SHP77 treated with DMSO at 0.1 percent for 48 hours (cell line): ENCODE measurements around the gene SIGLEC12.

ENCODE experiments used
- DNase-seq: peaks from one replicate; lab custom pipeline; 2025; lab: John Stamatoyannopoulos, UW

The SIGLEC12 gene

DNA sequence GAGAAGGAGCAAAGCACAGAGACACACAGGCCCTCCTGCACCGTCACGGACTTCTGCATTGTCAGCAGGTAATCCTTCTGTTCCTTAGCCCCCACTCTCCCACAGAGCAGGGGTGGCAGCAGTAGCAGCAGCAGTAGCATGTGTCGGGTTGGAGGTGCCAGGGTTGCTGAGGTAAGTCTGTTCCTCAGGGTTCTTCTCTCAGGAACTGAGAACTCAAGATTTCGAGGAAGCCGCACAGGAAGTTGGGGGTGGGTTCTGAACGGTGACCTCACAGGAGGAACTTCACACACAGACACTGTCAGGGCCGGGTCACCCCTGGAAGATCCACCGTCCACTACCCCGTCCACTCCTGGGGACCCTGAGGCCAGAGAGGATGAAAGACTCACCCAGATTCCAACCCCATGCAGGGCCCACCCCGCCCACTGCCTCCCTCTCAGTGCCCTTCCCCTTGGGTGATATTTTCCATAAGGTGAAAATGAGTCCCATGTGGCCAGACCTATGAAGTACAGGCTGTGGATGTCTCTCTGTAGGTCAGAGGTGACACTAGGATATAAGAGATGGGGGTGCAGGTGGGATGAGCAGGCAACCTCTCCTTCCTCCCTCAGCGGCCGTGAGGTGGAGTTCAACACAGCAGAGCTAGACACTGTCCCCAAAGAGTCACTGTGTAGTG, at the start of gene SIGLEC12:
TSS of gene SIGLEC12 (minus strand) at position 207 of the 670 bp plus-strand sequence. CDS start at position 140, 67 bp downstream.
- no peak for DNase-seq

DNA sequence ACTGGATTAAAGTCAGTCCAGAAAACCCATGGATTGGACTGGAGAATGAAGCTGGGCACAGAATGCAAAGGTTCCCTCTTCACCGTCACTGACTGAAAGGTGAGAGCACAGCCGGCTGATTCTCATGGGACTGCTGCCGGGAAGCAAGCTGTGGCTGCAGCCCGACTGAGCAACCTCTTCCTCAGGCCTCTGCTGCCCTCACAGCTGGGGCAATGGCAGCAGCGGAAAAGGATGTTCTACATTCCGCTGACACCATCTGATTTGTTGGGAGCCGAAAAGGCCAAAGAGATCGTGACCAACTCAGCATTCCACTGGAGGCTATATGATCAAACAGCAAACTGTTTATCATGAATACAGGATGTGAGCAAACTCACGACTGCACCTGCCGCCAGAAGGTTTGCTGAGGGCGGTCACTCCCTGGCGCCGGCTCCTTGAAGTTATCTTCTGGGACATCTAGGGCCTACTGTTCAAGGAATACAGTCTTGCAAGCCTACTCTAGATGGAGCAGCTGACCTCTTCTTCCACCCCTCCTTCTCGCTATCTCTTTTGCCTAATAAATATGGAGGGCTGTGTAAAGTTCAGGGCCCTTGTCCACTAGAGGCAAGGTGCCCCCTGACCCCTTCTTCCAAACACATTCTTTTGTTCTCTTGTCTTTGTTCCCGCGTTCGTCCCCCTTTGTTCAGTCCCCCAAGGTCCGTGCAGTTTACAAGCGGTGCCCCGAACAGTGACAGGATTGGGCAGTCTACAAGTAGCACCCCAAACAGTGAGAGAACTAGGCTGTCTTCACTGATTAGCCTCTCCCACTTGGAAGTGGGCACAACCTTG, 49.5 kb upstream of the SIGLEC12 start:
- no peak for DNase-seq

DNA sequence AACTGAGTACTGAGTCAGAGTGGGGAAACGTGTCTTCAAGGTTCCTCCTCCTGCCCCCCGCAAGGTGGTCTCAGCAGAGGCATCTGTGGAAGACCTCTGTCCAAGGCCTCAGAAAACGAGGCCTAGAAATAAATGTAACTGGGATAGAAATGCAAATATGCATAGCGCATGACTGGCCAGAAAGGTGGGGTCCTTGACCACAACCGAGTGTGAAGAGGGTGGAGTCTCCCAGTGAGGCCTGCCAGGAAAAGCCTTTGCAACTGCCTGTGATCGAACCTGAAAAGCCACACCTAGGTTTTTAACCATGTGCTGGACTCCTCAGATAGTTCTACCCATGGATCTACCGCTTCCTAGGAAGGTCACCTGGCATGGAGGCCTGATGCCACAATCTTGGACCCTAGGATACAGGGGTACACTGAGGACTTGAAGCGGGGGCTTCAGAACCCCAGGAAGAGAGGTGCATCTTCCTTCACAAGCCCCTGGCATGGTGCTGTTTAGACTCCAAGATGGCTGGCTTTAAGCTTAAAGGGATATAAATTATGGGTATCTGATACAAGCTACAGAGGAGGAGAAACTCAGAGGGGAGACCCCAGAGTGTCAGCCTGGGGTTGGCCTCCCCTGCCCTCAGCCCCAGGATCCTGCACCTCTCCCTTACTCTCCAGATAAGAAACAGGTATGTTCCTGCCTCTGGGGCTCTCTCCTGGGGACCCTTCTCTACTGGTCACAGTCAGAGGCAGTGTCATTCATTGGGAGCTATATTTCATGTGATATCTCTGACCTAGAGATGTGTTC, 48.1 kb upstream of the SIGLEC12 start:
- no peak for DNase-seq

DNA sequence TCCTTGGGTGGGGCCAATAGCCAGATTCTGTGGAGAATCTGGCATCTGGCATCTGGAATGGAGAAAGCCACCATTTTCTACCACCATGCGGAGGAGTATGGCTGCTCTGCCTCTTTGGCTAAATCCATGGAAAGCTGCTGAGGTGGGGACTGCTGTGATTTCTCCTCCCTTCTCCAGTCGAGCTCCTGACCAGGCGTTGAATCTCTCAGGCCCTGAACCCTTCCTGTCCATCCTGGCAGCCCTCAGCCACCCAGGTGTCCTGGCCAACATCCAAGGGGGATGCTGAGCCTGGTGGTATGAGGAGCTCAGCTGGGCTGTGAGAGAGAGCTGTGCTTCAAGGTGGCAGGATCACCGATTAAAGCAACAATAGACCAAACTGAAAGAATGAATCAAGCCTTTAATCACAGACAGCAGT, 47.3 kb upstream of the SIGLEC12 start:
- no peak for DNase-seq

DNA sequence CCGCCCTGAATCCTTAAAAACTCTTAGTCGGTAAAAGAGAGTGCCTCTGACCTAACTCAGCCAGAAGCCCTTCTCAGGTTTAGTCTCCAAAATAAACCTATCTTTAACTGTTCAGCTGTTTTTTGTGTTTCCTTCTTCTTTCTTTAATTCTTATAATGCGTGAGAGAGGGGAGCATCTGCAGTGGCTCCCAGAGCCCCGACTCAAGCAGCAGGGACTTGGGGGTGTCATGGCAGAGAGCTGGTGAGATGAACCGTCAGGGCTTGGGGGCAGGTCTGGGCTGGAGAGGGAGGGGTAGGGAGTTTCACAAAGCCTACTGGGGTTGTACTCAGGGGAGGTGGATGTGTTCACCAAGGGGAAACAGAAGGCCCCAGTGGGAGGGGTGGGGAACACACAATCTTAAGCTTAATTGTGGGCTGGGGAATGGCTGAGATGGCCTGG, 46.6 kb upstream of the SIGLEC12 start:
- DNase-seq, result no peak

DNA sequence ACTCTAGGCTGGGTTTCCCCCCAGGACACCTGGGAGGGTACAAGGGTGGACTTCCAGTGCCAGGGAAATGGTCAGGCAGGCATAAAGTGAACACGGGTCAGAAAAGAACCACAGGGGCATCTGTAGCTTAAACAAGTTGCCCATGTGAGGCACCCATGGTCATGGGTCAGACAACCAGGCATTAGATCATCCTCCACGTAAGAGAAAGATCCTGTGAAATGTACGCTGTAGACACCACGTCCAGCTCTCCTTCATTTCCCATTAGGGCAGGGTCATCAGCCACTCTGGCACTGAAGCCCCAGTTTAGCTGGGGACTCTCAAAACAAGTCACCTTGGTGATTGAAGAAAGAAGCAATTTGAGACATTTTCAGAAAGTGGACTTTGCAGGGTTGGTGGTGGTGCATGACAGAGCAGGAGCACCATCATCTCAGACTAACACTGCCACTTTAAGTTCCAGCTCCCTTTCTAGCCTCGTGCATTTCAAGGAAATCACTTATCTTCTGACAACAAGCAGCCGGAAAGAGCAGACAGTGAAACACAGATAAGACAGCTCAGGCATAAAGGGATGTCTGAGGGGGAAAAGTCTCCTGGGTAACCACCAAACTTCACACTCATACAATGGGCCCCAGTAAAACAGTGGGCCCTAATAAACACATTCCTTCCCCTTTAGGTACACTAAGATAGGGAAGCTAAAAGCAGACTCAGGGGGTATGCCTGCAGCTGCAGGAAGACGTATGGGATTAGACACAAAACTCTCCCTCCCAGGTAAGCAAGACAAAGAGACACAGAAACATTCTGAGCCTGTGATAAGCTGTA, 46.0 kb upstream of the SIGLEC12 start:
- no peak for DNase-seq

DNA sequence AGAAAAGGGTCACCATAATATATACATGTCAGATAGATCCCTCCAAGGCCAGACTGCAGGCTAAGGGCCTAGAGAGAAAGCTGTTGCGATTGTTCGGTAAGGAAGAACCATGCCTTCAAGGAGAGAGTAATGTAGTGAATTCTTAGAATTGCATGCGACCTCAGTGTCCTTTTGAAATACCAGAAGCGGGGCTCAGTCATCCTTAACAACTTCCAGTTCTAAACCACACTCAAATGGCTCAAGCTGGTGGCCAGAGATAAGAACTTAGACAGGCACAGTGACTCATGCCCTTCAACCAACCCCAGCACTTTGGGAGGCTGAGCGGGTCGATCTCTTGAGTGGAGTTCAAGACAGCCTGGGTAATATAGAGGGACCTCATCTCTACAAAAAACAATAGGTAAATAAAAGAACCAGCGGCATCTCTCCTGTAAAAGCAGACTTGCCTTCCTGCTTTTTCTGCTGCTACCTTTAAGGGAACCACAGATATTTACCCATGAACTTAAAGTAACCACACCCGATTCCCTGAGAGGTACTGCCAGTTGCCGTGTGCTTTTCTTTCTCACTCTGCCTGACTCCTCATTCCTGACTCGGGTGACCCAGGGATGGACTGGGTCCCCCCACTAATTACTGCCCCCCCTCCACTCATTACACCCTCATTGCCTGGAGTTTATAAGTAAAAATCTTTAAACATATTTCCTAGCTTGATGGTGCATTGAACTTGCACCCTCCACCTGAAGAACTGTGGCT, 45.2 kb upstream of the SIGLEC12 start:
- DNase-seq, result no peak

DNA sequence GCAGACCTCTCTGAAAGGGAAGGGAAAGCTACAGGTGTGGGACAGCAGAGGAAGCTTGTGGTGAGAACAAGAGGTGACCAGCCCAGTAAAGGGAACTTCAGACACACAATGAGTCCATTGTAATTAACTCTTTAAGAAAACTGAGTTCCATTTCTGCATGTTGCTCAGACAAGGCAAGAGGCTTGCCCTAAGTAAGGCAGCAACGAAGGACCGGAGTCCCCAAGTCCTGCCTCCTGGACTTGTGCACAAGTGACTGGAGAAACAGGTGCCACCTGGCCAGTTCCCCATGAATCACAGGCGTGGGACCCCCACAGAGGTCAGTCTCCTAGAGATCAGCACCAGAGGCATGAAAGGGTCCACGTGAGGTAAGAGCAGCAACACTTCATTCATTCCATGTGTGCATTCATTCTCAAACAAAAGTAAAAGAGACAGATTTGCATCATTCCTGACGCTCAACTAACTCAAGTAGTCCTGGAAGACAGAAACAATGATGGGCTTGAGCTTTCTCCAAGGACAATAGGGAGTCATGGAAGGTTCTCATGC, 44.6 kb upstream of the SIGLEC12 start:
- no peak for DNase-seq

DNA sequence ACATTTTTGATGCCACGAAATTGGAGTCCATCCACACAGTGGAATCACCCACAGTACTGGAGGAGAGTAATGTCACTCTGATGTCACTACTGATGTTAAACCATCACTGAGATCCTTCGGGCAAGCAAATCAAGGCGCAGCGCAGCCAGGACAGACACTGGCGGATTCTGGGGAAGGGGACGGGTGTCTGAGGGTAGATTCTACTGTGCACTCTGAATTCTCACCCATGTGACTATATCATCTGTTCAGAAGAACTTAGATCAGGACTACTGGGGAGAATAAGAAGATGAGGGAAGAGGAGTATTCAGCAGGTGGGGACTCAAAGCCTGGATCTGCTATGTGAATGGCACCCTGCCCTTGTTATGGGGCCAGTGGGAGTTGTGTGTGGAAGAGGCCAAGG, 42.4 kb upstream of the SIGLEC12 start:
- no peak for DNase-seq

DNA sequence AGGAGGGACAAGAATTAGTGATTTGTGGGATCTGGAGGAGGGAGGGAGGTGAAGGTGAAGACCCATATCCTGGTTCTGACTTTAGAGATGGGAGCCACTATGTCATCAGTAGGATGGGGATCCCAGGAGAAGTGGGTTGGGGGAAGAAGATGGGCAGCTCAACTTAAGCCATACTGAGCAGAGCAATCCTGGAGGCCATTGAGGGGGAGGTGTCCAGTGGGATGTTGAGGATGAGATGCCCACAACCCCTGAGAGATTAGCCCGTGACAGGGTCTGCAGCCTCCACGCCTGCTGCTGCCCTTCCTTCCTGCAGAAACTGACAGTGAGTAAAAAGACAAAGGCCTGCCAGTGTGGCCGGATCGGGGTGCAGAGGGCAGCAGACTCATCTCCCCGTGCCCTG, 41.1 kb upstream of the SIGLEC12 start:
- DNase-seq, result no peak

DNA sequence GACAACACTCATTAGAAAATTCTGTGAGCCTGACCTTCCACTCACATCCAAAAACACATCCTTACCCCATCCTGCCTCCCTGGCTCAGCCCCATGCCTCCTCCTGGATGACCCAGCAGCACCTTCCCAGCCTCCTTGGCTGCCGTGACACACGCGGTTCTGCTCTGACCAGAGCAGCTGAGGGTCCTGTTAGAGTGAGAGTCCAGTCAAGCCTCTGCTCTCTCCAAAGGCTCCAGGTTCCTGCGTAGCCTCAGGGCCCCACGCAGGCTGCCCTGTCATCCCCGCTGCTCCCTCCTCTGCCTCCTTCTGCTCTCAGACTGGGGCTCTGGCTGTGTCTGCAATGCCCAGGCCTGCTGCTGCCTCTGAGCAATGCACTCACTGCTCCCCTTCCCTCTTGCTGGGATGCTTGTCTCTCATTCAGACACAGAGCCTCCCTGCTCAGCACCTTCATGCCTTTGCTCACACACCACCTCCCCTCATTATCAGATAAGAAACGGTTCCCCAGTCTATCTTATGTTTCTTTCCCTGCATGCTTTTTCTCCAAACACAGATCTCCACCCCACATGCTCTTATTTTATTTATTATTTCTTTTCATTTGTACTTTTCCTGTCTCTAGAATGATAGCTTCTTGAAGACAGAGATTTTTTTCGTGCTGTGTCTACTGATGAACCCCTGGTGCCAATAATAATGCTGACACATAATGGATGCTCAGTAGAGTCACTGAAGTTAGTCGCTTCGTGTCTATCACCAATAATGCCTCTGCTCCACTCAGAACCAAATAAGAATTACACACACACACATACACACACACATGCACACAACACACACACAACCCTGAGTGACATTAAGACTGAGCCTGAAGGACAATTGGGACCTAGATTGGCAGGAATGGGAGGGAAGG, 40.1 kb upstream of the SIGLEC12 start:
- DNase-seq, result no peak

DNA sequence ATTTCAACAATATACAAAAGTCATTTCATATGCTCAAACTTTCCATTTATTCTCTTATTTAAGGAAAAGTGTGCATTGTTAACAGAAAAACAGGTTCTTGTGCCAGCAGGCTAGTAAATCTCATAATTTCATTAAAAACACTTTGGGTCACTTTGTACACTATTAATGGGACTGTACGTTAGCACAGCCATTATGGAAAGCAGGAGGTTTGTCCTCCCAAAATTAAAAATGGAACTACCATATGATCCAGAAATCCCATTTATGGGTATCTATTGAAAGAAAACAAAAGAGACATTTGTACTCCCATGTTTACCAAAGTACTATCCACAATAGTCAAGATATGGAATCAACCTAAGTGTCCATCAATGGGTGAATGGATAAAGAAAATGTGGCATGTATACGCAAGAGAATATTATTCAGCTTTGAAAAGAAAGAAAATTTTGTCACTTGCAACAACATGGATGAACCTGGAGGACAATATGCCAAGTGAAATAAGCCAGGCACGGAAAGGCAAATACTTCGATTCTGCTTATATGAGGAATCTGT, 38.3 kb upstream of the SIGLEC12 start:
- DNase-seq, result no peak

DNA sequence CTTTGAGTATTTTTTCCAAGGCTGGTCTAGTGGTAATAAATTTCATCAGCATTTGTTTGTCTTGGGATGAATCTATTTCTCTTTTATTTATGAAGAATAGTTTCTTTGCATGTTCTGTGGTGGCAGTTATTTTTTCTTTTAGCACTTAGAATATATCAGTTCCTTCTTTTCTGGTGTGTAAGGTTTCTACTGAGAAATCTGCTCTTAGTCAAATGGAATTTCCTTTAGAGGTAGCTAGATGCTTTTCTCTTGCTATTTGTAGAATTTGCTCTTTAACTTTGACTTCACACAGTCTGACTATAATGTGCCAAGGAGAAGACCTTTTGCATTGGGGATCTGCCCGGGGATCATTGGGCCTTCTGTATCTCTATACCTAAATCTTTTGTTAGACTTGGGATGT, 33.9 kb upstream of the SIGLEC12 start:
- no peak for DNase-seq

DNA sequence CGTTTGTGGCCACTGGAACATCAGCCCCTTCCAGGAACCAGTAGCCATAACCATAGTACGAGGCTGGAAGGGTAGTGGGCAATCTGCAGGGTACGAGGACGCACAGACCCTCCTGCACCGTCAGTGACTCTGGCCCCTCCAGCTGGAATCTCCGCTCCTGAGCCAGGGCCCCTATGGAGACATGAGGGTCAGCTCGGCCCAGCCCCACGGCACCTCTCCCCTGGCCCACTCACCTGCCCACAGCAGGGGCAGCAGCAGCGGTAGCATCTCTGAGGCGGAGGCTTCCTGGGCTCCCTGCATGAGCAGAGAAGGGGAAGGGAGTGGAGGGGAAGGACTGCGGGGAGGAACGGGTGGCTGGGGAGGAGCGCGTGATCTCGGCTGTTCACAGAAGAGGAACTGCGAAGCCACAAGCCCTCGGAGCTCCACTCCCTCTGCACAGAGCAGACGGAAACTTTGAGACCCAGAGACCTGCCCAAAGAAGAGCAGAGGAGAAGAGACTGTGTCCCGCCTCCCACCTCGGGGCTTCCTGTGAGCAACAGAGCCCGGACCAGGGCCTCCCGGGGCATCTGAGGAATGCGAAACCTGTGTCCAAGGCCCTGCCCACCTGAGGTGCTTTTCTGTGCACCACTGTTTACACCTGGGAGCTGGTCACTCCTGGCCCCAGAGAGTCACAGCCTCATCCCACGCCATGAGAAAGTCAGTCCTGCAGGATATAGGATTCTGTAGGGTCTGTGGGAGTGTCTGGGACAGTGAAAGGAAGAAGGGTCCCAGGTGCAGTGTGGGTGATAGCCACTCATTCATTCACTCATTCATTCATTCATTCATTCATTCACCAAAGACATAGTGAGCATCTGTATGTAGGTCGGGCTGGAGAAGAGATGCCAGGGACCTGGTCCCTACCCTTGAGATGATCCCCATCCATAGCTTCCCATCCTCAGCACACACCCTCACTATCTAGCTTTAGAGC, 30.0 kb upstream of the SIGLEC12 start, which contains the start of gene SIGLEC6:
TSS of gene SIGLEC6 (minus strand) at position 322 of the 967 bp plus-strand sequence. CDS start at position 300, 22 bp downstream.
- no peak for DNase-seq

DNA sequence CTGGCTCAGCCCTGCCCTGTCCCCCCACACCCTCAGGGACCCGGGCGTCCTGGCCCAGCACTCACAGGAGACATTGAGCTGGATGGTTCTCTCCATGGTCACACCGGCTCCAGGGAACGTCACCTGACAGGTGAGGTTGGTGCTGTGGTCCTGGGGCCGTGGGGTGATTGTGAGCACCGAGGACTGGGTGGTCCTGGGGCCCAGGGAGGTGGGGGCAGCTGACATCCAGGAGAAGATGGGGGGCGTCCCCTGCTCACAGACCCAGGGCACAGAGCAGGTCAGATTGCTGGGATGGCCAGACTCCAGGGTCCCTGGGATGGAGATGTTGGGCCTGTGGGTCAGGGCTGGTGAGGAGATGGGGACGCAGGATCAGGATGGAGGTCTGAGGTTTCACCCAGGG, 29.0 kb upstream of the SIGLEC12 start:
- no peak for DNase-seq

DNA sequence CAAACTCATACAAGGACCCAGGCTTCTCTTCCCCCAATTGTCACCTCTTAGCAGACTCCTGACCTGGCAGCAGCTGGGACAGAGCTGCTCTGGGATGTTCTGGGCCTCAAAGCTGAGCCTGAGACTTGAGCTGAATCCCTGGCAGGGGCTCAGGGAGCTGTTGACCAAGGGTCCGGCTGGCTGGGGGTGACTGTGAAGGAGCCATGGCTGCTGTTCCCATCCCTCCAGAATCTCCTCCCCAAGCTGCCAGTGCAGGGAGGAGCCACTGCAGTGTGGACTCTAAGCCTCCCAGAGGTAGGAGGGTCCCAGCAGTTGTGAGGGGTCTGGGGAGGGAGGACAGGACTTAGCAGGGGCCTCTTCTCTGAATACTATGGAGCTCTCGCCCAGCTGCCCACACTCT, 27.7 kb upstream of the SIGLEC12 start:
- no peak for DNase-seq

DNA sequence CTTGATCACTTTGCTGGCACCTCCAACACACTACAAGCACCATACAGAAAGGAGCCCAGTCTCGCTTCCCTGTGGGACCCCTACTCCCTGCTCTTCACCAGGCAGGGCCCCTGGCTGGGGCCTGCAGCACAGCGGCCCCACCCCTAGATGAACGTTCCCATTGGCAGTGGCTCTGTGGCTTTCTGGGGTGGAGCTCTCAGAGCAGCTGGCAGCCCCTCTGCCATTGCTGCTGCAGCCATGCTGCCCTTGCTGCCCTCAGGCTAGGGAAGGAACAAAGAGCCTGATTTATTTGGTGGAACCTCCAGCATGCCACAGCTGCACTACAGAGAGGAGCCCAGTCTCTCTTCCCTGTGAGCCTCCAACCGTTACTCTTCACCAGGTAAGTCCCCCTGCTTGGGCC, 24.1 kb upstream of the SIGLEC12 start:
- no peak for DNase-seq

DNA sequence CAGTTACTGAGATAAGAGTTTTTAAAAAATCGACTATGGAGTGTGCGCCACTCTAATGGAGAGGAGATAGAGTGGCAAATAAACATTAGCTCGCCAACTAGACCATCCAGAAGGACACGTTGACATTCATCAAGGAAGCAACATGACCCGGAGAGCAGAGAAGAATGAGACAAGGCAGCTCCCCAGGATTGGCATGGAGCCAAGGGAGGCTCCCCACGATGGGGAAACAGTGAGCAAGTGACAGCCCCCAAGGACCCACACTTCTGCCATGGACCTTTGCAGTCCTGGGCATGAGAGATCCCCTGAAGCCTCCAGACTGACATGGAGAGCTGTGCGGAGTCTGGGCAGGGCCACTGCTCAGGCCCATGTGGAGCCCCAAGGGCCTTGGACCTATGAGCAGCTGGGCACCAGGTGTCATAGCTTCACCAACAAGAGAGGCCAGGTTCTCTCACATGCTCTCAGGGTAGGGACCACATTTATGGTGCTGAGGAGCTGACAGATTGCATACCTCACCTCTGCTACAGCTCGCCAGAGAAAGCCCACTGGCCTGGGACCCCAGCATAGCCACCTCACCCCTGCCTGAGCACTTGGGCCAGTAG, 23.2 kb upstream of the SIGLEC12 start:
- DNase-seq, result no peak
